Colonic mucosa (tissue), 4 donors: ENCODE measurements around the gene CDH16. TPM values are rescaled to one million over a fixed set of nuclear protein-coding genes. Genes with fewer than 3 reads are reported as not detected.

Experiments
- DNase-seq: peaks from one replicate; pipeline ENCODE4 v3.0.0-alpha.2; 2020
- H3K27ac ChIP-seq: fragments of 200-600 bp; one replicate; pipeline ENCODE4 v1.8.0; 2021
- H3K27me3 ChIP-seq: fragments of 200-600 bp; one replicate; pipeline ENCODE4 v1.8.0; 2021
- H3K36me3 ChIP-seq: fragments of 200-600 bp; one replicate; pipeline ENCODE4 v1.8.0; 2021
- H3K4me1 ChIP-seq: fragments of 200-600 bp; one replicate; pipeline ENCODE4 v1.8.0; 2021; ENCODE audit warnings: mild to moderate bottlenecking
- H3K4me3 ChIP-seq: fragments of 200-600 bp; one replicate; pipeline ENCODE4 v1.8.0; 2021
- H3K9ac ChIP-seq, 2 donors: one replicate each; pipeline ENCODE4 v1.7.0; 2013; ENCODE audit warnings: control low read depth in 2 of 2, low read depth in 2 of 2, low read length in 2 of 2
- H3K9me3 ChIP-seq: fragments of 200-600 bp; one replicate; pipeline ENCODE4 v1.8.0; 2021
- CTCF ChIP-seq: fragments of 200-600 bp; IDR thresholded peaks from one replicate; pipeline ENCODE4 v1.8.0; 2022; ENCODE audit warnings: antibody characterized with exemption, mild to moderate bottlenecking
- intact Hi-C: fragments of 100-400 bp; cut with DNase I; formaldehyde crosslinking; loops from one replicate; pipeline ENCODE4 v1.14.1; 2022
- total RNA-seq, 2 donors: library from RNA; stranded (reverse); fragmentation: NEBNext Ultra II Directional in 1 of 2; extraction: Animal tissue kit (Norgen Biotek cat#: 25700) in 1 of 2; gene quantifications; one replicate each; pipeline ENCODE4 v1.2.1, GENCODE V29; 2021
- donor health status: healthy.
- donor health status: DM: no; HTN: no; CAD: no.
- donor health status: DM: no; HTN: no; CAD: no.

CDH16 gene
- total RNA-seq, 2 donors from 2014 or later: 0.72 to 1.8 TPM

- TF ChIP-seq CTCF: no peak
- Histone ChIP-seq H3K9me3 (no peaks in the 10 kb centered on the region), H3K27ac (no peak overlapping the region), H3K27me3 (no peaks in the 10 kb centered on the region), H3K4me1 (no peaks in the 10 kb centered on the region), H3K4me3 (no peak overlapping the region), H3K9ac (no peak overlapping the region), H3K36me3 (no peaks in the 10 kb centered on the region)
- DNase-seq: peak; percentile 34
- intact Hi-C loops: loop anchor here (10.0 kb wide), 1 partner anchor 454 kb away; no protein-coding TSS in a partner anchor
Measured at GRCh38 chr16:66858740-66859396, 59.8 kb downstream of the CDH16 start.

Other genes starting within 250 kb of the CDH16 start
- 100 to 1,000 TPM; 150 to 212 TPM for gene CMTM4, start 222.1 kb downstream of the CDH16 start, total RNA-seq
- gene DYNC1LI2, start 167.3 kb downstream of the CDH16 start, total RNA-seq: 100 to 1,000 TPM; 138 to 162 TPM
- gene TERB1, start 117.3 kb downstream of the CDH16 start, total RNA-seq: under 1 TPM in 1 of 2 donors, not detected in 1; 0.22 TPM
- 10 to 100 TPM; 42.2 to 62.0 TPM for gene NAE1, start 87.9 kb downstream of the CDH16 start, total RNA-seq
- 100 to 1,000 TPM in 1 of 2 donors, 10 to 100 TPM in 1; 46.2 to 120 TPM for gene CA7, start 74.5 kb downstream of the CDH16 start, total RNA-seq
- gene PDP2, start 38.4 kb downstream of the CDH16 start, total RNA-seq: 10 to 100 TPM; 16.0 to 25.9 TPM
- gene RRAD, start 6.7 kb upstream of the CDH16 start, total RNA-seq: 1 to 10 TPM; 1.4 to 4.0 TPM
- 100 to 1,000 TPM; 105 to 146 TPM for gene CIAO2B, start 15.5 kb upstream of the CDH16 start, total RNA-seq
- 100 to 1,000 TPM; 407 to 525 TPM for gene CES2, start 16.6 kb upstream of the CDH16 start, total RNA-seq
- 100 to 1,000 TPM; 136 to 169 TPM for gene CES3, start 42.4 kb upstream of the CDH16 start, total RNA-seq
- gene CES4A, start 69.7 kb upstream of the CDH16 start, total RNA-seq: 1 to 10 TPM; 5.9 to 7.8 TPM
- gene CBFB, start 110.3 kb upstream of the CDH16 start, total RNA-seq: 10 to 100 TPM; 41.5 TPM
- 10 to 100 TPM in 1 of 2 donors, 1 to 10 TPM in 1; 10.0 to 14.0 TPM for gene PHAF1, start 191.1 kb upstream of the CDH16 start, total RNA-seq
- 1 to 10 TPM; 4.4 to 4.9 TPM for gene B3GNT9, start 232.1 kb upstream of the CDH16 start, total RNA-seq
- 10 to 100 TPM; 27.5 to 37.1 TPM for gene TRADD, start 241.0 kb upstream of the CDH16 start, total RNA-seq
- gene FBXL8, start 241.1 kb upstream of the CDH16 start, total RNA-seq: 10 to 100 TPM; 12.0 to 27.1 TPM
- 10 to 100 TPM; 23.6 TPM for gene HSF4, start 245.9 kb upstream of the CDH16 start, total RNA-seq